GM12873 (cell line): ENCODE data around the gene RGS16.

ENCODE experiments used
- TF ChIP-seq, protein P1 (sequence below): IDR thresholded peaks from 2 replicates; pipeline ENCODE4 v1.5.1; 2012; ENCODE audit warnings: low read depth, mild to moderate bottlenecking, moderate library complexity, low read length, control low read depth; ENCODE audit not compliant: insufficient read depth; ENCODE audit errors: missing control alignments

RGS16 gene

DNA sequence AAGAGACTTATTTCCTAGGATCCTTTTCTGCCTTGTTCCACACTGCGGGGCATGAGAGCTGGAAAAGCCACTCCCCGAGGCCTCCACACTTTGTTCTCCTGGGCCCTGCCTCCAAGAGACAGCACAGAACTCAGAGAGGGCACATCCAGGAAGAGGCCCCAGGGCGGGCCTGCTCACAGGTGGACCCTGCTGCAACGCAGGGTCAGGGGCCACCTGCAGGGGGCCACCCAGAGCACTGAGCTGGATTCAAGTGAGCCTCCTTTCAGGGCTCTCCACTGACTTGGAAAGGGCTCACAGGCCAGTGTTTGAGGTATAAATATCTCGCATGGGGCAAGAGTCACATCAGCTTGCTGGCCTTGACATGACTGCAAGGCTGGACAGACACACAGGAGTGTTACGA is 4.8 kb downstream of the RGS16 start:
- TF ChIP-seq, protein P1, sequence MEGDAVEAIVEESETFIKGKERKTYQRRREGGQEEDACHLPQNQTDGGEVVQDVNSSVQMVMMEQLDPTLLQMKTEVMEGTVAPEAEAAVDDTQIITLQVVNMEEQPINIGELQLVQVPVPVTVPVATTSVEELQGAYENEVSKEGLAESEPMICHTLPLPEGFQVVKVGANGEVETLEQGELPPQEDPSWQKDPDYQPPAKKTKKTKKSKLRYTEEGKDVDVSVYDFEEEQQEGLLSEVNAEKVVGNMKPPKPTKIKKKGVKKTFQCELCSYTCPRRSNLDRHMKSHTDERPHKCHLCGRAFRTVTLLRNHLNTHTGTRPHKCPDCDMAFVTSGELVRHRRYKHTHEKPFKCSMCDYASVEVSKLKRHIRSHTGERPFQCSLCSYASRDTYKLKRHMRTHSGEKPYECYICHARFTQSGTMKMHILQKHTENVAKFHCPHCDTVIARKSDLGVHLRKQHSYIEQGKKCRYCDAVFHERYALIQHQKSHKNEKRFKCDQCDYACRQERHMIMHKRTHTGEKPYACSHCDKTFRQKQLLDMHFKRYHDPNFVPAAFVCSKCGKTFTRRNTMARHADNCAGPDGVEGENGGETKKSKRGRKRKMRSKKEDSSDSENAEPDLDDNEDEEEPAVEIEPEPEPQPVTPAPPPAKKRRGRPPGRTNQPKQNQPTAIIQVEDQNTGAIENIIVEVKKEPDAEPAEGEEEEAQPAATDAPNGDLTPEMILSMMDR: peak; percentile 72

GRCh38 chr1:182598296-182598695 is 5.9 kb downstream of the RGS16 start:
- TF ChIP-seq, protein P1: no peak

GRCh38 chr1:182596934-182597333 is 7.3 kb downstream of the RGS16 start:
- TF ChIP-seq, protein P1: no peak

DNA sequence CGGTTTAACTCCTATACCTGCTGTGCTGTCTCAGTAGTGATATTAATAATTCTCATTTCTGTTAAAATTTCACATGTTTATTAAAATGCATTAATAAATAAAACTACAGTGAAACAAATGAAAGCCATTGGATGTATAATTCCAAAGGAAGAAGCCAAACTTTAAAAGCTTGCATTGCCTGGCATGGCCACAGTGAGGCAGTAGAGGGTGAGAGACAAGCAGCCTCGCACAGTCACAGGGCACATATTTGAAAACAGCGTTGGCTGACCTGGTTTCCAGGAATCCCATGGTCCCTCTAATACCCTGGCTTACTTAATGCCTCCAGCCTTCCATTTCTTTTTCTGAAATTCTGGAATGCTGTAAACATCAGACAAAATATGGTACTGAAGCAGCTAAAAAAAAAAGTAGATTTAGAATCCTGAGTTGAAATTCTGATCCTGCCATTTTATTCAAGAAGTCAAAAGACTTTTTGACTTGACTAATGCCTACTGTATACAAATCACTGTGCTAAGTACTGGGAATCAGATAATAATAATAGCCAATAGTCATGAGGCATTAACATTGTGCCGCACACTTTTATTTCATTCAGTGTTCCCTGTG is 8.4 kb downstream of the RGS16 start:
- TF ChIP-seq, protein P1: peak; percentile 93

DNA sequence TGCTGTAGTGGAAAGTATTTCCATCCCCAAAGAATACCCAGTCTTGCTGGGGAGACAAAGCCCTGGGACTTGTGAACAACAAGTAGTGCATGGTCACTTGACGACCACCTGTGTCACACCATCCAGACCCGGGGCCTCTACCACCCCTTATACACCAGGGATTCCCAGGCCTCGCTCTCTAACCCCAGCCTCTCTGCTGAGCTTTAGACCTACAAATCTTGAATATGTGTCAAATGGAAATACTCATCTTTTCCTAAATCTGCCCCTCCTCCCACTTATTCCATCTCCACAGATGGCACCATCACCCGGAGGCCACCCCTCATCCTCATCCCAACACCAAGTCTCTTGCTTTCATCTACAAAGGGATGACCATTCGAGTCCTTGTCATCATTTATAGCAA is 14.3 kb downstream of the RGS16 start:
- TF ChIP-seq, protein P1: no peak

- TF ChIP-seq, protein P1: no peak
Measured at GRCh38 chr1:182589520-182589919, 14.7 kb downstream of the RGS16 start.

GRCh38 chr1:182588500-182589396 is 15.4 kb downstream of the RGS16 start, which contains the start of gene RNASEL:
RNASEL (minus strand) TSS chr1:182589256; CDS start chr1:182586806, 2,450 bp downstream.
- TF ChIP-seq, protein P1: no peak
